Measurements from ENCODE around the gene EPO.

Gene EPO

GRCh38 chr7:100677308-100678267 lies 42.7 kb upstream of the EPO start:
- H2AFZ ChIP-seq, result no peak overlapping the region
- H3K4me3 ChIP-seq (ENCODE audit: low read depth, low read length), result no peak overlapping the region
- no peaks in the 10 kb centered on the region for H3K9me3 ChIP-seq (ENCODE audit: control insufficient read depth, low read length)
- H3K4me2 ChIP-seq (ENCODE audit: low read length), result no peak overlapping the region
- no peak overlapping the region for H3K27ac ChIP-seq
- no peaks in the 10 kb centered on the region for H3K79me2 ChIP-seq
- no peak for TF ChIP-seq CTCF (IDR thresholded peaks at IDR 0.05)
- H3K9ac ChIP-seq, result no peak overlapping the region
- H3K36me3 ChIP-seq (ENCODE audit: control insufficient read depth, insufficient read depth, low read length), result no peaks in the 10 kb centered on the region
- no peaks in the 10 kb centered on the region for H3K4me1 ChIP-seq
- no peaks in the 10 kb centered on the region for H3K27me3 ChIP-seq (ENCODE audit: control insufficient read depth, insufficient read depth, low read length)

- no peak overlapping the region for H3K9ac ChIP-seq
- no peaks in the 10 kb centered on the region for H3K9me3 ChIP-seq (ENCODE audit: control insufficient read depth, low read length)
- no peaks in the 10 kb centered on the region for H3K4me1 ChIP-seq
- no peak overlapping the region for H2AFZ ChIP-seq
- H3K27ac ChIP-seq, result no peak overlapping the region
- no peak overlapping the region for H3K4me3 ChIP-seq (ENCODE audit: low read depth, low read length)
- H3K27me3 ChIP-seq (ENCODE audit: control insufficient read depth, insufficient read depth, low read length), result no peaks in the 10 kb centered on the region
- no peaks in the 10 kb centered on the region for H3K36me3 ChIP-seq (ENCODE audit: control insufficient read depth, insufficient read depth, low read length)
- H3K79me2 ChIP-seq, result no peaks in the 10 kb centered on the region
- H3K4me2 ChIP-seq (ENCODE audit: low read length), result no peak overlapping the region
- TF ChIP-seq CTCF (IDR thresholded peaks at IDR 0.05), result no peak
Observed at GRCh38 chr7:100678291-100678984, 41.8 kb upstream of the EPO start.

GRCh38 chr7:100679129-100679926 lies 40.9 kb upstream of the EPO start:
- Histone ChIP-seq H3K27me3 (ENCODE audit: control insufficient read depth, insufficient read depth, low read length) (no peaks in the 10 kb centered on the region), H3K9me3 (ENCODE audit: control insufficient read depth, low read length) (no peaks in the 10 kb centered on the region), H3K36me3 (ENCODE audit: control insufficient read depth, insufficient read depth, low read length) (no peaks in the 10 kb centered on the region), H3K27ac (no peak overlapping the region), H3K79me2 (no peaks in the 10 kb centered on the region), H3K4me1 (no peaks in the 10 kb centered on the region), H3K9ac (no peak overlapping the region), H3K4me3 (ENCODE audit: low read depth, low read length) (no peak overlapping the region), H2AFZ (no peak overlapping the region), H3K4me2 (ENCODE audit: low read length) (no peak overlapping the region)
- no peak for TF ChIP-seq CTCF (IDR thresholded peaks at IDR 0.05)

- Histone ChIP-seq H3K4me3 (ENCODE audit: low read depth, low read length) (no peak overlapping the region), H3K9me3 (ENCODE audit: control insufficient read depth, low read length) (no peaks in the 10 kb centered on the region), H3K27me3 (ENCODE audit: control insufficient read depth, insufficient read depth, low read length) (no peaks in the 10 kb centered on the region), H3K27ac (no peak overlapping the region), H3K4me1 (no peaks in the 10 kb centered on the region), H2AFZ (no peak overlapping the region), H3K9ac (no peak overlapping the region), H3K79me2 (no peaks in the 10 kb centered on the region), H3K4me2 (ENCODE audit: low read length) (no peak overlapping the region), H3K36me3 (ENCODE audit: control insufficient read depth, insufficient read depth, low read length) (no peaks in the 10 kb centered on the region)
- no peak for TF ChIP-seq CTCF (IDR thresholded peaks at IDR 0.05)
Observed at GRCh38 chr7:100679927-100680575, 40.2 kb upstream of the EPO start.

Data from parathyroid adenoma (tissue), 2 donors.